MCF 10A (cell line): Measurements from ENCODE around the gene PTPRT. TPM values are rescaled to one million over a fixed set of nuclear protein-coding genes. Genes with fewer than 3 reads are reported as not detected.

Source experiments
- BruUV-seq: library from RNA; stranded (reverse); fragments of 400-500 nt; replicated peaks from 2 replicates; lab custom pipeline; 2021; lab: Mats Ljungman, UMichigan
- CTCF ChIA-PET: fragments of 300-600 bp; sonication (Branson Sonifier 250); formaldehyde crosslinking; extraction: SDS; loops from one replicate; lab custom pipeline; 2021; ENCODE audit warnings: antibody characterized with exemption, inconsistent platforms; lab: Yijun Ruan, JAX
- POLR2A ChIA-PET: fragments of 300-600, 350-650 bp; sonication (Branson Sonifier 250); formaldehyde crosslinking; extraction: SDS; loops from one replicate; lab custom pipeline; 2020; ENCODE audit warnings: antibody characterized with exemption, inconsistent platforms; lab: Yijun Ruan, JAX
- DNase-seq: peaks from one replicate; pipeline ENCODE4 v3.0.0-alpha.2; 2018; ENCODE audit not compliant: unreplicated experiment
- H3K27ac Mint-ChIP-seq: one replicate; pipeline ENCODE4 v1.8.0; 2022; ENCODE audit warnings: mild to moderate bottlenecking, low read depth, mixed read lengths; ENCODE audit not compliant: unreplicated experiment
- H3K27me3 Mint-ChIP-seq: one replicate; pipeline ENCODE4 v1.8.0; 2022; ENCODE audit warnings: mixed read lengths; ENCODE audit not compliant: insufficient read depth, unreplicated experiment
- H3K36me3 Mint-ChIP-seq: one replicate; pipeline ENCODE4 v1.8.0; 2022; ENCODE audit warnings: mild to moderate bottlenecking, moderate library complexity, mixed read lengths; ENCODE audit not compliant: insufficient read depth, unreplicated experiment
- H3K4me1 Mint-ChIP-seq: one replicate; pipeline ENCODE4 v1.8.0; 2022; ENCODE audit warnings: mixed read lengths; ENCODE audit not compliant: insufficient read depth, unreplicated experiment
- H3K4me3 Mint-ChIP-seq: one replicate; pipeline ENCODE4 v1.8.0; 2022; ENCODE audit warnings: mild to moderate bottlenecking, moderate library complexity, mixed read lengths; ENCODE audit not compliant: unreplicated experiment
- H3K9me3 Mint-ChIP-seq: one replicate; pipeline ENCODE4 v1.8.0; 2022; ENCODE audit warnings: mixed read lengths; ENCODE audit not compliant: unreplicated experiment
- CTCF ChIP-seq: fragments of 200-600 bp; IDR thresholded peaks from one replicate; pipeline ENCODE4 v1.8.0; 2022; ENCODE audit warnings: antibody characterized with exemption, mild to moderate bottlenecking; ENCODE audit not compliant: unreplicated experiment
- intact Hi-C: fragments of 100-400 bp; cut with micrococcal nuclease; formaldehyde crosslinking; loops from 2 replicates; pipeline ENCODE4 v1.14.1; 2022
- total RNA-seq: library from RNA; stranded (reverse); gene quantifications from 2 replicates; pipeline ENCODE4 v1.2.3, GENCODE V29; 2022

The PTPRT gene
- total RNA-seq, 1 experiment from 2014 or later: not detected

GRCh38 chr20:42360621-42361020 lies 829.1 kb downstream of the PTPRT start:
- intact Hi-C loops: no loop called here
- Mint-ChIP-seq H3K27ac (no peak overlapping the region), H3K9me3 (peaks cover 37% of the 10 kb centered on the region), H3K27me3 (no peaks in the 10 kb centered on the region), H3K4me3 (no peak overlapping the region), H3K36me3 (no peaks in the 10 kb centered on the region), H3K4me1 (no peaks in the 10 kb centered on the region)
- no peak for TF ChIP-seq CTCF
- no TSS peak for BruUV-seq
- ChIA-PET CTCF (interaction anchor here (0.6 to 0.7 kb wide), 2 partner anchors 621 to 1658 kb away, joined by 3 read pairs; no protein-coding TSS in a partner anchor), POLR2A (no interaction called here)
- DNase-seq: no peak

GRCh38 chr20:42359617-42360016 lies 830.1 kb downstream of the PTPRT start:
- no peak for DNase-seq
- BruUV-seq: no TSS peak
- CTCF ChIA-PET: no interaction called here
- H3K4me3 Mint-ChIP-seq: no peak overlapping the region
- H3K27me3 Mint-ChIP-seq: no peaks in the 10 kb centered on the region
- intact Hi-C loops: no loop called here
- no peak for TF ChIP-seq CTCF
- no peaks in the 10 kb centered on the region for H3K36me3 Mint-ChIP-seq
- no peak overlapping the region for H3K27ac Mint-ChIP-seq
- H3K9me3 Mint-ChIP-seq: peaks cover 45% of the 10 kb centered on the region
- POLR2A ChIA-PET: no interaction called here
- no peaks in the 10 kb centered on the region for H3K4me1 Mint-ChIP-seq

- no TSS peak for BruUV-seq
- DNase-seq: no peak
- intact Hi-C loops: no loop called here
- no peak for TF ChIP-seq CTCF
- no peaks in the 10 kb centered on the region for H3K4me1 Mint-ChIP-seq
- peaks cover 49% of the 10 kb centered on the region for H3K9me3 Mint-ChIP-seq
- no peak overlapping the region for H3K4me3 Mint-ChIP-seq
- H3K36me3 Mint-ChIP-seq: no peaks in the 10 kb centered on the region
- no peaks in the 10 kb centered on the region for H3K27me3 Mint-ChIP-seq
- CTCF ChIA-PET: no interaction called here
- POLR2A ChIA-PET: no interaction called here
- no peak overlapping the region for H3K27ac Mint-ChIP-seq
Measured at GRCh38 chr20:42352096-42352495, 837.6 kb downstream of the PTPRT start.

DNA sequence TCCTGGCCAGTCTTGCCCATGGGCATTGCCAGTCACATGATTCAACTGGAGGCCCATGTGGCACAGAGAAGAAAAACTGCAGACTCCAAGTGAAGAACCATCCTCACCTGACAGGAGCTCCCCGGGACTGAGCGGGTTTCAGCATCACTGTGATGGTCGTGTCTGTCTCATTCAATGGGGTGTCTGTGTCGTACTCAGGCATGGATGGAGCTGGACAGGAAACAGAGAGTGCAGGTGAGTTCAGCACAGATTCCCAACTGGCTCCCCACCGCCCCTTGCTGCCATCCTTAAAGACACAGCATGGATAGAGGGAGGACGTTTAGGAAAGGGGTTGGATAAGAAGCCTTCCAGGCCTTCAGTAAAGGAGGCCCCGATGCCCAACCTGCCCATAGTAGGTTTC lies 839.2 kb downstream of the PTPRT start:
- BruUV-seq: no TSS peak
- H3K4me3 Mint-ChIP-seq: no peak overlapping the region
- no peak overlapping the region for H3K27ac Mint-ChIP-seq
- intact Hi-C loops: no loop called here
- TF ChIP-seq CTCF: no peak
- peaks cover 50% of the 10 kb centered on the region for H3K9me3 Mint-ChIP-seq
- H3K27me3 Mint-ChIP-seq: no peaks in the 10 kb centered on the region
- ChIA-PET POLR2A (no interaction called here), CTCF (no interaction called here)
- no peaks in the 10 kb centered on the region for H3K4me1 Mint-ChIP-seq
- no peaks in the 10 kb centered on the region for H3K36me3 Mint-ChIP-seq
- no peak for DNase-seq
